HEK293 (cell line): Measurements from ENCODE around the gene RSRC2.

Experiments used
- GLI4 ChIP-seq: fragments of 450-650 bp; formaldehyde crosslinking; IDR thresholded peaks from 2 replicates; pipeline ENCODE4 v1.5.1; 2016; ENCODE audit warnings: missing biosample characterization, missing genetic modification characterization
- HIC1 ChIP-seq: fragments of 450-650 bp; formaldehyde crosslinking; IDR thresholded peaks from 2 replicates; pipeline ENCODE4 v1.5.1; 2016; ENCODE audit warnings: missing biosample characterization, missing genetic modification characterization
- HOXA7 ChIP-seq: sonication (generic); formaldehyde crosslinking; IDR thresholded peaks from 2 replicates; pipeline ENCODE4 v1.8.1; 2022; ENCODE audit warnings: missing genetic modification reagents, borderline replicate concordance
- KLF8 ChIP-seq: fragments of 450-650 bp; formaldehyde crosslinking; IDR thresholded peaks from 2 replicates; pipeline ENCODE4 v1.5.1; 2016; ENCODE audit warnings: missing biosample characterization, missing genetic modification characterization
- PATZ1 ChIP-seq: fragments of 450-650 bp; formaldehyde crosslinking; IDR thresholded peaks from 2 replicates; pipeline ENCODE4 v1.5.1; 2016; ENCODE audit warnings: missing biosample characterization, missing genetic modification characterization
- SCRT2 ChIP-seq: fragments of 450-650 bp; formaldehyde crosslinking; IDR thresholded peaks from 2 replicates; pipeline ENCODE4 v1.5.1; 2016; ENCODE audit warnings: missing biosample characterization, missing genetic modification characterization
- YY1 ChIP-seq: fragments of 450-650 bp; formaldehyde crosslinking; IDR thresholded peaks from 2 replicates; pipeline ENCODE4 v1.5.1; 2018; ENCODE audit warnings: missing biosample characterization, missing genetic modification characterization
- ZBTB8A ChIP-seq: fragments of 450-650 bp; formaldehyde crosslinking; IDR thresholded peaks from 2 replicates; pipeline ENCODE4 v1.5.1; 2016; ENCODE audit warnings: missing biosample characterization, missing genetic modification characterization
- ZNF140 ChIP-seq: fragments of 450-650 bp; formaldehyde crosslinking; IDR thresholded peaks from 2 replicates; pipeline ENCODE4 v1.5.1; 2016; ENCODE audit warnings: missing biosample characterization, missing genetic modification characterization
- ZNF148 ChIP-seq: fragments of 450-650 bp; formaldehyde crosslinking; IDR thresholded peaks from 2 replicates; pipeline ENCODE4 v1.5.0; 2017; ENCODE audit warnings: missing biosample characterization, missing genetic modification characterization, borderline replicate concordance
- ZNF157 ChIP-seq: fragments of 450-650 bp; formaldehyde crosslinking; IDR thresholded peaks from 2 replicates; pipeline ENCODE4 v1.5.1; 2016; ENCODE audit warnings: missing biosample characterization, missing genetic modification characterization
- ZNF174 ChIP-seq: fragments of 450-650 bp; formaldehyde crosslinking; IDR thresholded peaks from 2 replicates; pipeline ENCODE4 v1.5.0; 2017; ENCODE audit warnings: missing biosample characterization, mild to moderate bottlenecking, missing genetic modification characterization
- ZNF2 ChIP-seq: fragments of 450-650 bp; formaldehyde crosslinking; IDR thresholded peaks from 2 replicates; pipeline ENCODE4 v1.5.1; 2016; ENCODE audit warnings: missing biosample characterization, missing genetic modification characterization
- ZNF202 ChIP-seq: fragments of 450-650 bp; formaldehyde crosslinking; IDR thresholded peaks from 2 replicates; pipeline ENCODE4 v1.5.1; 2016; ENCODE audit warnings: missing biosample characterization, missing genetic modification characterization, borderline replicate concordance
- ZNF280C ChIP-seq: fragments of 450-650 bp; formaldehyde crosslinking; IDR thresholded peaks from 2 replicates; pipeline ENCODE4 v1.5.1; 2016; ENCODE audit warnings: missing biosample characterization, missing genetic modification characterization
- ZNF335 ChIP-seq: fragments of 450-650 bp; formaldehyde crosslinking; conservative IDR thresholded peaks from 2 replicates; pipeline ENCODE4 v1.5.1; 2016; ENCODE audit warnings: missing biosample characterization, missing genetic modification characterization
- ZNF354C ChIP-seq: fragments of 450-650 bp; formaldehyde crosslinking; IDR thresholded peaks from 2 replicates; pipeline ENCODE4 v1.5.1; 2016; ENCODE audit warnings: missing biosample characterization, missing genetic modification characterization, low read depth, borderline replicate concordance
- ZNF416 ChIP-seq: fragments of 450-650 bp; formaldehyde crosslinking; IDR thresholded peaks from 2 replicates; pipeline ENCODE4 v1.5.1; 2016; ENCODE audit warnings: missing biosample characterization, missing genetic modification characterization
- ZNF518A ChIP-seq: fragments of 450-650 bp; formaldehyde crosslinking; conservative IDR thresholded peaks from 2 replicates; pipeline ENCODE4 v1.5.1; 2016; ENCODE audit warnings: low read depth, missing biosample characterization, missing genetic modification characterization
- ZNF544 ChIP-seq: fragments of 450-650 bp; formaldehyde crosslinking; IDR thresholded peaks from 2 replicates; pipeline ENCODE4 v1.5.0; 2017; ENCODE audit warnings: missing biosample characterization, missing genetic modification characterization
- ZNF549 ChIP-seq: fragments of 450-650 bp; IDR thresholded peaks from 2 replicates; pipeline ENCODE4 v1.5.1; 2018; ENCODE audit warnings: missing biosample characterization, missing genetic modification characterization, mild to moderate bottlenecking, inconsistent platforms, moderate library complexity
- ZNF629 ChIP-seq: fragments of 450-650 bp; formaldehyde crosslinking; IDR thresholded peaks from 2 replicates; pipeline ENCODE4 v1.5.1; 2017; ENCODE audit warnings: missing biosample characterization, missing genetic modification characterization
- ZNF76 ChIP-seq: fragments of 450-650 bp; formaldehyde crosslinking; IDR thresholded peaks from 2 replicates; pipeline ENCODE4; 2016; ENCODE audit warnings: low read depth, missing biosample characterization, missing genetic modification characterization, borderline replicate concordance
- ZNF791 ChIP-seq: fragments of 450-650 bp; formaldehyde crosslinking; IDR thresholded peaks from 2 replicates; pipeline ENCODE4 v1.5.1; 2016; ENCODE audit warnings: missing biosample characterization, missing genetic modification characterization

Gene RSRC2

GRCh38 chr12:122499991-122500684 is 26.6 kb downstream of the RSRC2 start (continued):
- TF ChIP-seq ZNF280C (no peak), ZNF202 (tag by site-specific recombination) (no peak), YY1 (tag by site-specific recombination) (no peak), ZNF157 (no peak), ZNF76 (tag by site-specific recombination) (0 out of 2 replicates have a peak, but pooled peaks have one; percentile 4), ZNF140 (tag by site-specific recombination) (no peak), ZBTB8A (tag by site-specific recombination) (peak; percentile 77), ZNF629 (tag by site-specific recombination) (peak; percentile 95), ZNF544 (tag by site-specific recombination) (no peak), GLI4 (tag by site-specific recombination) (no peak), ZNF174 (tag by site-specific recombination) (no peak), PATZ1 (tag by site-specific recombination) (peak; percentile 81), ZNF518A (tag by site-specific recombination) (no peak; the same call in 1 of the 2 replicates), ZNF2 (tag by site-specific recombination) (no peak), ZNF791 (tag by site-specific recombination) (no peak), ZNF549 (tag by site-specific recombination) (no peak), ZNF416 (tag by site-specific recombination) (no peak), ZNF335 (tag by site-specific recombination) (peak; percentile 58), HIC1 (tag by site-specific recombination) (peak; percentile 65; the same call in 1 of the 2 replicates), SCRT2 (tag by site-specific recombination) (peak; percentile 62), HOXA7 (CRISPR knock-in tag) (no peak), KLF8 (tag by site-specific recombination) (peak; percentile 83; the same call in 1 of the 2 replicates), ZNF148 (tag by site-specific recombination) (no peak), ZNF354C (tag by site-specific recombination) (no peak)
